K562 (cell line): ENCODE data around the gene ACP4. TPM values are rescaled to one million over a fixed set of nuclear protein-coding genes. Genes with fewer than 3 reads are reported as not detected.

Source experiments
- BHLHE40 ChIP-seq: IDR thresholded peaks from 2 replicates; pipeline ENCODE4 v1.6.1; 2011; ENCODE audit warnings: low read length, improper control_type of control experiment
- DPF2 ChIP-seq: fragments of 450-650 bp; IDR thresholded peaks from 2 replicates; pipeline ENCODE4 v1.6.1; 2016
- E2F6 ChIP-seq, 2 experiments: IDR thresholded peaks; 2 replicates each; pipeline ENCODE4 v1.6.1; 2011; ENCODE audit warnings: borderline replicate concordance in 1 of 2, control low read depth in 1 of 2, low read depth in 1 of 2, low read length in 1 of 2, mild to moderate bottlenecking in 1 of 2, mixed read lengths in 1 of 2, moderate library complexity in 1 of 2; ENCODE audit not compliant: insufficient read depth in 1 of 2, insufficient read length in 1 of 2, poor library complexity in 1 of 2, severe bottlenecking in 1 of 2; ENCODE audit errors: extremely low read depth in 1 of 2
- HNRNPH1 ChIP-seq: fragments of 200-400 bp; formaldehyde crosslinking; optimal IDR thresholded peaks from 2 replicates; pipeline ENCODE3; 2017; ENCODE audit warnings: low read depth, mild to moderate bottlenecking, low read length, moderate library complexity
- KDM5B ChIP-seq: fragments of 200-600 bp; sonication (generic); IDR thresholded peaks from 2 replicates; pipeline ENCODE4 v1.6.1; 2012; ENCODE audit warnings: low read depth, mild to moderate bottlenecking, moderate library complexity, low read length, control low read depth, inconsistent platforms; ENCODE audit not compliant: insufficient replicate concordance
- polyA plus RNA-seq, 8 experiments: library from polyadenylated mRNA; depleted of rRNA in 4 of 8; stranded (reverse) in 5 of 8; unstranded in 3 of 8; fragments of >200 nt; fragmentation: Nextera tagmentation in 2 of 8; fragmentation: Illumina TruSeq in 1 of 8; extraction: Ambion mirVana in 2 of 8; extraction: Trizol in 1 of 8; gene quantifications; 2 replicates each; pipeline versions ENCODE4 v1.2.1 to v1.2.3, GENCODE V29; 2011 to 2014; ENCODE audit warnings: inconsistent platforms in 1 of 8, missing spikeins in 1 of 8
- total RNA-seq, 7 experiments: library from RNA; depleted of rRNA in 6 of 7; stranded (reverse); fragments of >200 nt in 6 of 7; fragmentation: Illumina TruSeq in 2 of 7; extraction: Trizol in 2 of 7; gene quantifications; 2 replicates each; pipeline versions ENCODE4 v1.2.1 to v1.2.3, GENCODE V29; 2011 to 2021; ENCODE audit warnings: low replicate concordance in 1 of 7
- TF ChIP-seq, protein P1 (sequence below): fragments of 450-650 bp; IDR thresholded peaks from 2 replicates; pipeline ENCODE4 v1.6.1; 2016; ENCODE audit warnings: borderline replicate concordance

Gene ACP4
- total and polyA plus RNA-seq, 9 of the 15 experiments (the other 6 are each of a cell fraction or from before 2014, with no cell fraction given) = not detected

DNA sequence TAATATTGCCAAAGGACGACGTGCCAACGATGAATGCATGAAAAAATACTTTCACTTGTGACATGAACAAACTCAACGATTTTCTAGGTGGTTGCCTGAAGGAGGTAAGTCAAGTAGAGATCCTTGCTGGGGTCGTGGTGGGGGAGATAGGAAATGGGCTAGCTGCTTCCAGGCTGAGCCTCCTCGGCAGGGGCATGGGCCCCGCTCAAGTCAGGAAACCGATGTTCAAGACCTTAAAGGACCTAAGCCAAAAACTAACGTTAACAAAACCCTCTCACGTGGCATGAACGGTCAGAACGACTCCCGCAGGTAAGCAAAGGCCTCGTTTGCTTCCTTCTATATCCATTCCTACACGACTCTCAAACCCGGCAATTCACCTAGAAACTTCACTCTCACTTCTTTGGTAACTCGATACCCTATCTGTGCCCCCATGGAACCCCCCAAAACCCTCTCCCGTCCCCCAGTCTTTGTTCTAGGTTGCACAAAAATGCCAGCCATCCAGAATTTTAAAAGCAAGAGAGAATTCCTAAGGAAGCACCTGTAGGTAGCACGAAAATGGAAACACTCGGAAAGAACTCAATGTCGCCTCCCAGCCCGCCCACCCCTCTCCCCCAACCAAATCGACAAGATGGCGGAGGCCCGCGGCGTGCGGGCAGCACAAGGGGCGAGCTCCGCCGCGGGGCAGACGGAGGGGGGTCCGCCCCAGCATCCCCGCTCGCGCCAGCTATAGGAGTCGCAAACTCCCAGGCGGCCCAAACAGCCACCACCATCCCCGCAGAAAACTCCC, 13.6 kb downstream of the ACP4 start (continued):
- TF ChIP-seq, protein P1, sequence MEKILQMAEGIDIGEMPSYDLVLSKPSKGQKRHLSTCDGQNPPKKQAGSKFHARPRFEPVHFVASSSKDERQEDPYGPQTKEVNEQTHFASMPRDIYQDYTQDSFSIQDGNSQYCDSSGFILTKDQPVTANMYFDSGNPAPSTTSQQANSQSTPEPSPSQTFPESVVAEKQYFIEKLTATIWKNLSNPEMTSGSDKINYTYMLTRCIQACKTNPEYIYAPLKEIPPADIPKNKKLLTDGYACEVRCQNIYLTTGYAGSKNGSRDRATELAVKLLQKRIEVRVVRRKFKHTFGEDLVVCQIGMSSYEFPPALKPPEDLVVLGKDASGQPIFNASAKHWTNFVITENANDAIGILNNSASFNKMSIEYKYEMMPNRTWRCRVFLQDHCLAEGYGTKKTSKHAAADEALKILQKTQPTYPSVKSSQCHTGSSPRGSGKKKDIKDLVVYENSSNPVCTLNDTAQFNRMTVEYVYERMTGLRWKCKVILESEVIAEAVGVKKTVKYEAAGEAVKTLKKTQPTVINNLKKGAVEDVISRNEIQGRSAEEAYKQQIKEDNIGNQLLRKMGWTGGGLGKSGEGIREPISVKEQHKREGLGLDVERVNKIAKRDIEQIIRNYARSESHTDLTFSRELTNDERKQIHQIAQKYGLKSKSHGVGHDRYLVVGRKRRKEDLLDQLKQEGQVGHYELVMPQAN = peak; percentile 41; the same call in 1 of the 2 replicates
- no peak for TF ChIP-seq DPF2
- no peak for TF ChIP-seq KDM5B
- TF ChIP-seq E2F6 (IDR thresholded peaks at IDR 0.05; ENCODE audit: borderline replicate concordance in 1 of 2, extremely low read depth in 1 of 2, insufficient read depth in 1 of 2, insufficient read length in 1 of 2, low read depth in 1 of 2, low read length in 1 of 2, poor library complexity in 1 of 2, severe bottlenecking in 1 of 2) = no peak
- TF ChIP-seq HNRNPH1 = no peak
- 0 out of 2 replicates have a peak, but pooled peaks have one; percentile 23 for TF ChIP-seq BHLHE40
